ENCODE results near the gene ASB10. TPM values are rescaled to one million over a fixed set of nuclear protein-coding genes. Genes with fewer than 3 reads are reported as not detected.

The ASB10 gene
- total RNA-seq, 1 experiment from 2014 or later, result not detected

DNA sequence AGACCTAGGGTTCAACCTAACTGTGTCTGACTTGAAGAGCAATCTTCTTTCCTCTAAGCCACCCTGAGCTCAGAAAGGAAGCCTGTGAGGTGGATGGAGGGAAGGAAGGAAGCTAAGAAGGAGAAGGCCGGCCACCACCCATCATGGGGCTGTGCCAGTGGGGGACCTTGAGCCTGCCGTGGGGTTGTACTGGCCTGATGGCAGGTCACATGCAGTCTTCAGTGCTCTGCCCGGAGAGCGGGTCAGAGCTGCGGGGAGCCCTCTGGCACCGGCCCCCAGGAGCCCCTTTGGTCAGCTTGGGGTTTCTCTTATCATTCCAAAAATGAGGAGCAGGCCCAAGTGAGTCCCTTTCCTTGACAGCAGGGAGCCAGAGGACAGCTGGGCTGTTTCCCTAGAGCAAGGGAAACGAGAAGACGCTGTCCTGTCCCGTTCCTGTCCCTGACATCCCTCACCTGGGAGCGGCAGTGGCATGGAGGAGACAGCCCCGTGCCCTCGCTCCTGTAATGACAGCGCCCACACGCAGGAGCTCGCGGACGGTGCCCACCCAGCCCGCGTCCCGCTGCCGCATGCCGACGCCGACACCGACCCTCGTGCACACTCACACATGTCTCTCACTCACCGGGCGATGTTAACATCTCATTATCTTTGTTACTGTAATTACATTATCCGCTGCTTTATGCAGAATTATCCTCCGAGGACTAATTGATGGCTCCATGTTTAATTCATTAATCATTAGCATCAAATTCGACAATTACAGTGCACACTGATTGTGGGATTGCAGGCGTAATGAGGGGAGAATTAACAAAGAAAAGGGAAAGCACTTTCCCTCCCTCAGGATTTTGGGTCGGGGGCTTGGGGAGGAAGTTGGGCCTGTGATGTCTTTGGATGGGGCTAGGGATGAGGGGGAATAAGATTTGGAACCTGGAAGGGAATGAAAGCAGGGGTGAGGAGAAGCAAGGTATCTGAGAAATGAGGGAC is 50.9 kb downstream of the ASB10 start:
- DNase-seq (ENCODE audit: low spot score), result no peak

DNA sequence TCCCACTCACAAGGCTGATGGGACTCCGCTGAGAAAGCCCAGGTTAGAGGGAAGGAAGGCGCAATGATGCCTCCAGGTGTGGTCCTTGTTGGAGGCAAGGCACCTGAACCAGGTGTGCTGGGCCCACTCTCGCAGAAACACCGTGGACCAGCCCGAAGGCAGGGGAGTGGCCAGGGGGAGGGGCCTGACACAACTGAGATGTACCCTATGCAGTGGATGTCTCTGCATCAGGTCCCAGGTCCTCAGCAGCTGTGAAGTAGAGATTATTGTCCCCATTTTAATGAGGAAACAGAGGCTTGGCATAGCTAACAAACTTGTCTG is 51.6 kb downstream of the ASB10 start:
- DNase-seq (ENCODE audit: low spot score), result no peak

DNA sequence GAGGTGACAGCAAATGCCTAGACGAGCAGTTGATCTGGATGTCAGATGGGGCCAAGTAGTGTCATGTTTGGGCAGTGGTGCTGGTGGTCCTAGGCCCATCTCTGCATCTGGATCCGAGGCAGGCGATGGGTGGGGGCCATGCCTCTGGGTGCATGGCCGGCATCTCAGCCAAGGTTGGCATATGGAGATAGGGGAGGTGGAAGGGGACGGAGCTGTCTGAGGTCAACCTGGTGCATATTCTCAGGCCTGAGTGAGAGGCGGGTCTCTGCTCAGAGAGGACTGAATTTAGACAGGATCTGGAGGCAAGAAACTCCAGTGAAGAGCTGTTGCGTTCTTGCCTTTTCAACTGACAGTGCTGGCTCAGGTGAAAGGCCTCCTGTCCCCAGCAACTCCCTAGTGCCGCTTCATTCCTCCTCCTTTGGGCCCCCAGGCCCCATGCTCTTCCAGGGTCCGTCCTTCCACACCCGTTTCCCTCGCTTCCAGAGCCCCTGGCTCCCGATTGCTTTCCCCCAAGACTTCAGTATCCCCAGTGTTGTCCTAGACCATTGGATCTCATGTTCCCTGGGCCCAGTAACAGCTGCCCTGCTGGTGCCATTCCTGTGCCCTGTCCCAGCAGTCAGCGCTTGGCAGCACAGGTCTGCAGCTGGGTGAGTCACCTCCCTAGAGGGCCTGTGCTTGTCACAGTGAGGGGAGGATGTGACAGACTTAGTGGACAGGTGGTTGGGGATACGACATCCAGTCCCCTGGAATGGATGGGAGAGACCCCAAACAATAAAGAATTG is 52.1 kb downstream of the ASB10 start:
- no peak for DNase-seq (ENCODE audit: low spot score)

DNA sequence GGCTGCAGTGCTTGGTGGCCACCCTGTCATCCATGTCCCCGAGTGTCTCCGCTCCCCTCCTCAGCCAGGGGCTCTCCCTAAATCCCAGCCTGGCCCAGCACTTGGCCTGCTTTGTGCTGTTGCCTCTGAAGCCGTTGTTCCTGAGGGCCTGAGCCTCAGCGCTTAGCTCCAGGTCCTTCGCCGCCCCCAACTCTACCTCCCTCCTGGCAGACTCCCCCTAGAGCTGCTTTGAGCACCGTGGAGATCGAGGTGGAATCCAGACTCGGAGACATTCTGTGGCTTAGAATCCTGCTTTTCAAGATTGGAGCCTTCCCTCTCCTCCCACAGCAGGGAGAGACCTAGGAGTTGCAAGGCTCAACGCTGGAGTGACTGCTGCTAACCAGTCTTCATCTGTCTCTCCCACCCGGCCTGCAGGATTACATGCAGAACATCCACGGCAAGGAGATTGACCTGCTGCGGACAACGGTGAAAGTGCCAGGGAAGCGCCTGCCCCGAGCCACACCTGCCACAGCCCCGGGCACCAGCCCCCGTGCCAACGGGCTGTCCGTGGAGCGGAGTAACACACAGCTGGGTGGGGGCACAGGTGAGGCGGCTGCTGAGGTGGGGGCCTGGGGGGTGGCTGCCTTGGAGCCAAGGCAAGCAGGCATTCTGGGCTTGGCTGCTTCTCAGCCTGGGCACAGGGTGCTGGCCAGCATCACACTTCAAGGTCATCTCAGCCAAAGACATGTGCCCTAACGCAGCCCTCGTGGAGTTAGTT is 52.9 kb downstream of the ASB10 start:
- DNase-seq (ENCODE audit: low spot score), result no peak

DNA sequence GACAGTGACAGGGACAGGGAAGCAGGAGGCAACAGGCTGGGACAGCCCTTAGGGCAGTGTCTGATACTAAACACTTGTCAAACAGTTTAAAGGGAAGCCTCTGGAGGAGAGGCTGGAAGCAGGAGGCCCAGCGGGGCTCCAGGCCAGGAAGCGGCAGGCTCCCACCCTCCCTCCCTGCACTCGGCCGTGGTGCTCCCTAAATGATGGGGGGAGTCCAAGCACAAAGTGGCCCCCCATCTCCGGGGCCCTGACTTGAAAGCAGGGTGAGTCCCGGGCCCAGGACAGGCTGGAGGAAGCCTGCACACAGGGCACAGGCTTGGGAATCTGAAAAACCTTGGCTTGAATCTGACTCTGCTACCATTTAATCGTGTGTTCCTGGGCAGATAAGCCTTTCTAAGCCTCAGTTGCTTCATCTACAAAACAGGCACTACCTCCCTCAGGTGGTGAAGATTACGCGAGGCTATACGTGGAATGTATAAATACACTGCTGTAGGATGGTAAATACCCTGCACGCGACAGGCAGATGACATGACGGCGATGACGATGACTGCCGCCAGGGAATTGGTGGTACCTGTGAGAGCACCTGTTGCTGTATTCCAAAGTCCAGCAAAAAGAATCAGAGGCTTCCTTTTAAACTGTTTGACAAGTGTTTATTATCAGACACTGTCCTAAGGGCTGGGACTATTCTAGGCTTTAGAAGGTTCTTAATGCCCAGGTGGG is 53.6 kb downstream of the ASB10 start:
- DNase-seq (ENCODE audit: low spot score), result no peak

DNA sequence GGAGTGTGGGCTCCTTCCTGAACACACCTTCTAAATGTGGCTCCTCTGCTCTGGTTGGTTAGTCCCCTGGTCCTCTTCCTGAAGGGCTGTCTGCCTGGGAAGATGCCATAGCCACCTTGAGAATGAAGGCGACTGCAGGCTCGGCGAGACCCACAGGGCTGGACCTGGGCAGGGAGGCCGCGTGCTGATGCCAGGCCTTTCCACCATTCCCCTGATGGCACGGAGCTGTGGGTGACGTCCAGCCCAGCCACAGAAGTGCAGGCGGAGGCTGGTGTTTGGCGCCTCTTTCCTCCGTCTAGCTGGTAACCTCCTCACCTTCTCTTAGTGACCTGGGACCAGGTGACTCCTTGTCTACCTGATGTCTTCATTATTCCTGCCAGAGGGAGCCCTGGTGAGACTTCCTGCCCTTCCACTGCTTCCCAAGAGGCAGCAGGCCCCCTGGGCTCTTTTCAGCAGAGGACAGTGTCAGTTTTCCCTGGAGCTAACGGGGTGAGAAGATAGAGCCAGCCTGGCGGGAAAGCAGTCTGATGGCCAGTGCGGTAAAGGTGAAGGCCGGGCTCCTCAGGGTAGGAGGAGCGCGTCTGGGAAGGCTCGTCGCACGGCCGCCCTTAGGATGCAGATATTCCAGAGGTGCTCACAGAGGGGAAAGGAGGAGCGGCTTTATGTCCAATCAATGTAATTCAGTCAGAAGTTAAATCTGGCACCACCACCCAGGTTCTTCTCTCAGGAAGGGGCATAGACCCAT is 54.4 kb downstream of the ASB10 start:
- DNase-seq (ENCODE audit: low spot score), result no peak

DNA sequence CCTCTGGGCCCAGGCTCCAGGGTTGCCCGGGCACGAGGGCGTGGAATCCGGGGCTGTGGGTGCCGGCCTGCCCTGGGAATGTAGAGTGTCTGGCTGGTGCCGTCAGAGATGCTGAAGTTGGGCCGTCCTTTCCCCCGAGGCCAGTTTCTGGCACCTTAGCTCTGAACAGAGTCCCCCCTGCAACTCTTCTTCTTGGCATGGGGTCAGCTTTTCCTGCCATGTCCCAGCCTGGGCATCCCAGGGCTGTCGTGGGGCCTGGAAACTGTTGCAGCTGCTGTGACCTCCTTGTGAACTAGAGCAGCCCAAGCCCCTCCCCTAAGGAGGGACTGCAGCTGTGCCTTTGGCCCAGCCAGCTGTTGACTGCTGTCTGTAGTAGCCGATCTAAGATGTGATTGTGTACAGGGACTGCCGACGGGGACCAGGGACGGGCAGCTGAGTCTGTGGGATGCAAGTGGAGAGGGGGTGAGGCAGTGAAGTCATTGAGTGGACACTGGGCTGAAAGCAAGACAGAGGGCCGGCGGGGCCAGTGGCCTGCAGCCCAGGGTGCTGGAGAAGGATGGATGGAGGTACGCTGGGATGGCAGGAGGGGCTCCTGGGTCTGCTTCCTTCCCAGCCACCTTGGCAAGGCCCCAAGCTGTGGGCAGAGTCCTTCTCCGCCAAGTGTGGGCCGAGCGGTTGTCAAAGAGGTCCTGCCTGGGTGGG is 55.3 kb downstream of the ASB10 start:
- no peak for DNase-seq (ENCODE audit: low spot score)

DNA sequence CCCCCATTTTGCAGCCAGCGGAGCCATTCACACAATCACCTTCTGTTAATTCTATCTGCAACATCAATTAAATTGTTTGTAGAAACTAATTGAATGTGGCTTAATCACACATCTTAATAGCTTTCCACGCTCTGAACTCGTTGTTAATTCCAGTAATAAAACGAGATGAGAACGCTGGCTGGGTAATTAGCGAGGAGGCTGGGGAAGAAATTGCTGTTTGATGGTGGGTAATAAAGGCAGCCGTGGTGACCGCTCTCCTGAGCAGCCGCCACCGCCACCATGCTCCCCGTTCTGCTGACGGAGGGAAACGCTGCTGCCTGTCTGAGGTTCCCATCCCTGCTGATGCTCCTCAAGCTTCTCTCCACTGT is 55.8 kb downstream of the ASB10 start:
- DNase-seq (ENCODE audit: low spot score), result no peak

DNA sequence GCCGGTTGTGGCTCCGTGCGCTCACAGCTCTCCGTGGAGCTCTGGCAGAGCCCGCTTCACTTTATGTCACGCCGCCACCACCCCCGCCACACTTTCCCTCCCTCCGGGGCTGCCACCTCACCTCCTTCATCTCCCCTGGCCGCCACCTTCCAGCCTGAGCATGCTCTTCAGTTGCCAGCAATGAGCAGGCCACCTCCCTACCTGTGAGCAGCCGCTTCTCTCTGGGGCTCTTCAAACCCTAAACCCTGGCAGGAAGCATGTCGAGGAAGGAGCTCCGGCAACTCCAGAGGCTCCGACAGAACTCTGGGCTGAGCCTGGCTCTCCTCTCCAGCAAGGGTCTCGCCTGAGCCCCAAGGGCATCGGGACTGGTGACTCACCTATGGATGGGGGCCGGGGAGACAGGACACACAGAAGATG is 56.3 kb downstream of the ASB10 start:
- DNase-seq (ENCODE audit: low spot score), result no peak

DNA sequence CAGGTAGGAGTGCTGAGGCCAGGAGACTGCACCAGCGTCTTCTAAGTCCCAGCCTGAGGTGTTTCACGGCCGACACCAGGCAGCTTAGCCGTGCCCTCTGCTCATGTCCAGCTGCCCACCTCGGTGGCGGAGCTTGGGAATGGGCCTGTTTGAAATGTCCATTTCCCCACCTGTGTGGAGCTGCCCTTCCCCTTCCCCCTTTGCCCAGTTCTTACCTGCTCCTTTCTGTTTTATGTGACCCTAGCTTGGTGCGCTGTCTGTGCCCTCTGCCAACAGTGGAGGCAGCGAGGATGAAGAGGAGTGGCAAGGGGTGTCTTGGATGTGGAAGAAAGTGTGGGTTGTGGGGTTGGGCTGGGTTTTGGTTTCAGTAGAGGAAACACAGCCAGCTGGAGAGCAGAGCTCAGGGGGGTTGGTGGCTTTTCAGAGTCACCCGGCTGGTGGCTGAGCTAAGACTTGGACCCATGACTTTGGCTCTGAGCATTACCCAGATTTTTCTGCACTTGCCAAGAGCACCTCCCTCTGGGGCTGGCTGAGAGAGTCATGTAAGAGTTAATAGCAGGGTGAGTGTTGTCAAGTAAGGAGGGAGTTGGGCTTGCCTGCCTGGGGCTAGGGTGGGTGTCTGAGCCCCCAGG is 57.0 kb downstream of the ASB10 start:
- DNase-seq (ENCODE audit: low spot score), result no peak

DNA sequence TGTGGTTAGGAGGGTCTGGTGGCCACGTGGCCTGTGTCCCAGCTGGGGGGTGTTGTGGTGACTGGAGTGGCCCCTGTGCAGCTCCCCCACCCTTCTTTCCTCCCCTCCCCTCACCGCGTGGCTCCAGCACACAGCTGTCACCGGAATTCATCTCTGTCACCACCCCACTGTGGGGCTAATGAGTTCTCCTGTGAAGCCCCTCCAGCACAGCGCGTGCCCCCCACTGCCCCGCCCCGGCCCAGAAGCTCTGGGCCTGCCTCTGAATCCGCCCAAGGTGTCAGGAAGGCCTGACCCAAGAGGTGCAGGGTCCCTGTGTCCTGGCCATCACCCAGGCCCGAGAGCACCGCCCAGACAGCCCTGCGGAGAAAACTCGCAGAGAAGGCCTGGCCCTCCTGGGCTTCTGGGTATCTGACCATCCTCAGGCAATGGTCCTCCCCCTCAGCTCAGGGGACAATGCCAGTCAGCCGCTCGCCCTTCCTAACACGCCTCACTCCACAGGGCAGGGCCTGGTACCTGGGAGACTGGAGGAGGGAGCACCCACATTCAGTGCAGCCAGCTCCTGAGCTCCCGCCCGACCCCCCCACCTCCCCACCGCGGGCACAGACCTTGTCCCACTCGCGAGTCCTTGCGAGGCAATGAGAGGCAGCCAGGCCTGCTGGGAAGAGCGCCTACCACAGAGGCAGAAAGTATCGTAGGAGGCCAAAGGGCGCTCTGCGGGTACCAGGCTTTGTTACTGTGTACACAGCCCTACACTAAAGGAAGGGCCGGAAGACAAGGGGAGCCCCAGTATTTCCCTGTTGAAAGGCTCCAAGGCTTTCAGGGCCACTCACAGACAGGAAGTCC is 57.7 kb downstream of the ASB10 start:
- no peak for DNase-seq (ENCODE audit: low spot score)

DNA sequence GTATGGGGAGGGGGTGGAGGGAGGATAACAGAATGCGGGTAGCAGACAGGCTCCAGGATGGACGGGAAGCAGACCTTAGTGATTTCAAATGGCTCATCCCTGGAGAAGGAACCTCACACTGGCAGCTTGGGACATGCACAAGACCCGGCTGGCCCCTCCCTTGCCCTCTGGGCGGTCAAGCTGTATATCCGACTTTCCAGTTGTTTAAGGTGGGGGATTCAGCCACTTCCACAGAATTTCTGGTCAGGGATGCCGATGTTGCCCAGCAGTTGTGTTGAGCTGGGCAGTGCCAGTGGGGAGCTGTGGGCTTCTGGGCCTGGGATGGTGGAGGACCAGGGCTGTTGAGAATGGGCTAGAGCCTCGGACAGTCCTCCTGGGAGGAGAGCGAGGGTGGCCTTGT is 58.3 kb downstream of the ASB10 start:
- no peak for DNase-seq (ENCODE audit: low spot score)

DNA sequence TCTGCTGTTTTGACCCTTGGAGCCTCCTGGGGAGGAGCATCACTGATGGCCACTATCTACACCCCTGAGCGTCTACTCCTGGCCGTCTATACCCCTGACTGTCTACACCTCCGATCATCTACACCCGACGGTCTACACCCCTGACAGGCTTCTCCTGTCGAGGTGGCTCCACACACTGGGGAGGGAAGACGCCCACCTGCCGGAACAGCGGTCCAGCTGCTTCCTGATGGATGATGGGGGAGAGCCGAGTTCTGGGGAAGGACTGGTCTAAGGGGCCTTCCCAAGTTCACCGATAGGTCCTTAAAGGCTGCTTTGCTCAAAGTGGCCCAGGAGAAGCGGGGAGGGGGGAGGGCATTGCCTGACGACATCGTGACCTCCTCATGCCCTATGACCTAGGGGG is 58.9 kb downstream of the ASB10 start:
- DNase-seq (ENCODE audit: low spot score), result no peak

DNA sequence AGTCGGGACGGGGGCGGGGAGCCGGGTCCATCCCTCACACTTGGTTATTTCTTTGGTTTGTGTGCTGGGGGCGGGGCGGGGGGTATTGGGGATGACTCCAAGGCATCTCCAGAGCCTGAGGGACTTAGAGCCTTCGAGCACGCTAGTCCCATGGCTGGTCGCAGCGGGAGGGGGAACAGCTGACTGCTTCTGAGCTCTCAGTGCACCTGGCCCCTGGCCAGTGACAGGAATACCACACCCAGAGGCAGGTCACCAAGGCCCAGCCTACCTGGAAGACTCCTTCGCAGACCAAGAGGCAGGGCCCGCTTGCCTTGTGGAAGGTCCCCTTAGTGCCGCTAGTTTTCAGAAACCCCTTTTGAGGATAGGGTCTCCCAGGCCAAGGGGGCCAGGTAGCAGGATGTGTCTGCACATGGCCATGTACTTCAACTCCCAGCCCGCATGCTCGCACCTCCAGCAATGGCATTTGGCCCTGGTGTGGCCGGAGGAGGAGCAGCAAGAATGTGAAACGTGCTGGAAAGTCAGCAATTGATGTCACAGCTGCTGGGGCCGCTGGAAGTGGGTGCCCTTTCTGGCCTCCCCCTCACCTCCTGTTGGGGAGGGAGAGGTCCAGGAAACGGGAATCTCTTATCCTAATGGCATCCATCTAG is 60.4 kb downstream of the ASB10 start:
- DNase-seq (ENCODE audit: low spot score), result no peak

DNA sequence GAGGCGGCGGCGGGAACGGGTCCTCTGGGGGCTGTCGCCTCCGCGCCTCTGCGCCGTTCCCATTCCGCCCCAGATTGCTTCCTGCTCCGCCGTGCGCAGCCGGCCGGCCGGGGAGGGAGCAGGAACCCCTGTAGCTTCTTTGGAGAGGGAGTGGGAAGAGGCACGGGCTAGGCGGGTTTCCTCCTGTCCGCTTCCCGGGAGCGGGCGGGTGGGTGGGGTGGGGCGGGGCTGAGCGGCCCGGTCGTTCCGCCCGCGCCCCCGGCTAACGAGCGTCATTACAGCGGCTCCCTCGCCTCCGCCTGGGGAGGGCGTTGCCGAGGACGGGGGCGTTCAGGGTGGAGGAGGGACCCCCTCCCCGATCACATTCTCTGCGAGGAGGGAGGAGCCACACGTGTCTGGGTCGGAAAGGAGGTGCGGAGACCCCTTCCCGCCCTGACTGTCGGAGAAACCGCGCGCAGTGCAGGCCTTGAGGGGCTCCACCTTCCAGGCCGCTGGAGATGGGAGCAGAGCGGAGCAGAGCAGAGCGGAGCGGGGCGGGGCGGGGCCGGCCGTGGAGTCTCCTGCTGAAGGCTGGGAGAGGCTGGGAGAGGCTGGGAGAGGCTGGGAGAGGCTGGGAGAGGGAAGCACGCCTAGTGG is 61.1 kb downstream of the ASB10 start:
- DNase-seq (ENCODE audit: low spot score), result no peak
